HCT116 (cell line): ENCODE measurements around the gene FTSJ1. TPM values are rescaled to one million over a fixed set of nuclear protein-coding genes. Genes with fewer than 3 reads are reported as not detected.

Experiments used
- ATAC-seq: fragments of 200-7000 bp; cut with Tn5 transposase; 2 replicates; pipeline ENCODE4 v1.9.1; 2020; ENCODE audit warnings: mild to moderate bottlenecking, moderate library complexity
- BruUV-seq: library from RNA; stranded (reverse); fragments of 400-500 nt; replicated peaks from 2 replicates; lab custom pipeline; 2021; lab: Mats Ljungman, UMichigan
- CTCF ChIA-PET: fragments of 300-600 bp; sonication (Branson Sonifier 250); formaldehyde crosslinking; loops from one replicate; lab custom pipeline; 2021; ENCODE audit warnings: antibody characterized with exemption; lab: Charles Lee
- POLR2A ChIA-PET: fragments of 300-600, 350-600 bp; sonication (Branson Sonifier 250); formaldehyde crosslinking; loops from one replicate; lab custom pipeline; 2021; ENCODE audit warnings: antibody characterized with exemption; lab: Charles Lee
- RAD21 ChIA-PET, 2 experiments: fragments of 300-600 bp; sonication (Branson Sonifier 250); formaldehyde crosslinking; loops; one replicate each; lab custom pipeline; 2023; ENCODE audit warnings: low total read pairs in 2 of 2; ENCODE audit not compliant: uncharacterized antibody in 2 of 2, unreplicated experiment in 2 of 2, low non-redundant PET in 1 of 2; lab: Charles Lee
- DNase-seq: peaks from one replicate; pipeline ENCODE4 v3.0.0-alpha.2; 2010; ENCODE audit warnings: low read depth, low spot score
- H2AFZ ChIP-seq: fragments of 200-600 bp; shearing (Covaris generic), sonication (generic); 2 replicates; pipeline ENCODE4 v1.6.1; 2017; ENCODE audit warnings: low read depth, mixed run types, mixed read lengths, antibody characterized with exemption, low read length; ENCODE audit not compliant: poor library complexity, severe bottlenecking
- H3K27ac ChIP-seq: 2 replicates; pipeline ENCODE4 v1.5.1; 2012; ENCODE audit warnings: low read depth, low read length
- H3K27me3 ChIP-seq: fragments of 200-600 bp; sonication (generic); 2 replicates; pipeline ENCODE4 v1.6.1; 2016; ENCODE audit warnings: mixed run types, low read length, mixed read lengths; ENCODE audit not compliant: insufficient read depth
- H3K36me3 ChIP-seq, 2 experiments: fragments of 200-500 bp in 1 of 2; fragments of 200-600 bp in 1 of 2; sonication (Bioruptor generic) in 1 of 2; sonication (generic) in 1 of 2; 2 replicates each; pipeline versions ENCODE4 v1.5.1 to v1.6.1; 2014 to 2016; ENCODE audit warnings: low read length in 2 of 2, inconsistent platforms in 1 of 2, mixed read lengths in 1 of 2, mixed run types in 1 of 2; ENCODE audit not compliant: insufficient read depth in 2 of 2, control insufficient read depth in 1 of 2
- H3K4me1 ChIP-seq, 2 experiments: fragments of 200-600 bp in 1 of 2; sonication (generic) in 1 of 2; 2 replicates each; pipeline versions ENCODE4 v1.5.1 to v1.6.1; 2012 to 2017; ENCODE audit warnings: low read length in 2 of 2, inconsistent platforms in 1 of 2, mild to moderate bottlenecking in 1 of 2, mixed read lengths in 1 of 2, mixed run types in 1 of 2, moderate library complexity in 1 of 2; ENCODE audit not compliant: insufficient read depth in 2 of 2, control insufficient read depth in 1 of 2
- H3K4me2 ChIP-seq: fragments of 200-600 bp; sonication (generic); 2 replicates; pipeline ENCODE4 v1.6.1; 2017; ENCODE audit warnings: mixed run types, low read length, mixed read lengths
- H3K4me3 ChIP-seq, 2 experiments: fragments of 200-600 bp in 1 of 2; sonication (generic) in 1 of 2; replicated peaks in 1 of 2; 2 replicates each; pipeline ENCODE4 v1.5.1; 2011 to 2016; ENCODE audit warnings: low read length in 2 of 2, control low read depth in 1 of 2, low read depth in 1 of 2, mild to moderate bottlenecking in 1 of 2, mixed read lengths in 1 of 2, mixed run types in 1 of 2
- H3K79me2 ChIP-seq: fragments of 200-600 bp; sonication (generic); 2 replicates; pipeline ENCODE4 v1.6.1; 2017; ENCODE audit warnings: mild to moderate bottlenecking, mixed run types, low read length, moderate library complexity, mixed read lengths; ENCODE audit not compliant: insufficient read depth
- H3K9ac ChIP-seq: fragments of 200-600 bp; sonication (generic); 2 replicates; pipeline ENCODE4 v1.6.1; 2016; ENCODE audit warnings: low read length, mixed read lengths
- H3K9me2 ChIP-seq: fragments of 200-600 bp; sonication (generic), shearing (Covaris generic); 2 replicates; pipeline ENCODE4 v1.6.1; 2017; ENCODE audit warnings: mixed run types, mild to moderate bottlenecking, moderate library complexity; ENCODE audit not compliant: insufficient read depth
- H3K9me3 ChIP-seq, 2 experiments: fragments of 200-500 bp in 1 of 2; fragments of 200-600 bp in 1 of 2; sonication (Bioruptor generic) in 1 of 2; sonication (generic) in 1 of 2; 2 replicates each; pipeline ENCODE4 v1.6.1; 2014 to 2017; ENCODE audit warnings: low read length in 2 of 2, mixed read lengths in 2 of 2, inconsistent platforms in 1 of 2, low read depth in 1 of 2, mild to moderate bottlenecking in 1 of 2, mixed run types in 1 of 2, moderate library complexity in 1 of 2; ENCODE audit not compliant: control insufficient read depth in 1 of 2, insufficient read depth in 1 of 2
- H4K20me1 ChIP-seq: fragments of 200-600 bp; sonication (generic), shearing (Covaris generic); 2 replicates; pipeline ENCODE4 v1.6.1; 2017; ENCODE audit warnings: mixed run types, mild to moderate bottlenecking, moderate library complexity; ENCODE audit not compliant: insufficient read depth
- CTCF ChIP-seq, 3 experiments: fragments of 200-600 bp in 1 of 3; sonication (generic) in 1 of 3; IDR thresholded peaks in 2 of 3; conservative IDR thresholded peaks in 1 of 3; 2 replicates each; pipeline ENCODE4 v1.5.1; 2012 to 2017; ENCODE audit warnings: low read depth in 2 of 3, low read length in 2 of 3, antibody characterized with exemption in 1 of 3, borderline replicate concordance in 1 of 3, control low read depth in 1 of 3, mild to moderate bottlenecking in 1 of 3, mixed read lengths in 1 of 3, mixed run types in 1 of 3, moderate library complexity in 1 of 3; ENCODE audit not compliant: insufficient read depth in 1 of 3
- EGR1 ChIP-seq: IDR thresholded peaks from 2 replicates; pipeline ENCODE4 v1.6.1; 2012; ENCODE audit warnings: low read depth
- RAD21 ChIP-seq: IDR thresholded peaks from 2 replicates; pipeline ENCODE4 v1.6.1; 2012; ENCODE audit warnings: low read depth, mild to moderate bottlenecking
- REST ChIP-seq: IDR thresholded peaks from 2 replicates; pipeline ENCODE4 v1.6.1; 2012; ENCODE audit warnings: low read depth
- TCF7L2 ChIP-seq: IDR thresholded peaks from 2 replicates; pipeline ENCODE4 v1.7.0; 2011; ENCODE audit warnings: borderline replicate concordance, inconsistent platforms; ENCODE audit not compliant: insufficient read depth, insufficient read length; ENCODE audit errors: extremely low read depth
- ZNF274 ChIP-seq: fragments of 200-500 bp; sonication (Bioruptor generic); IDR thresholded peaks from 2 replicates; pipeline ENCODE4 v1.6.1; 2014; ENCODE audit warnings: mild to moderate bottlenecking, low read depth, low read length, inconsistent platforms
- intact Hi-C: fragments of 100-400 bp; cut with micrococcal nuclease; formaldehyde crosslinking; loops from 2 replicates; pipeline ENCODE4 v1.10.0; 2022
- total RNA-seq: library from RNA; stranded (reverse); gene quantifications from one replicate; pipeline ENCODE4 v1.2.1, GENCODE V29; 2021; ENCODE audit not compliant: unreplicated experiment

Gene FTSJ1
- total RNA-seq, 1 experiment from 2014 or later = 64.9 TPM

- H3K27me3 ChIP-seq = no peaks in the 10 kb centered on the region
- H2AFZ ChIP-seq = no peak overlapping the region
- no peak overlapping the region for H3K9ac ChIP-seq
- no peaks in the 10 kb centered on the region for H3K4me1 ChIP-seq
- TF ChIP-seq TCF7L2 = no peak
- TF ChIP-seq REST = no peak
- TF ChIP-seq RAD21 = no peak
- no peak for TF ChIP-seq ZNF274
- no peak for TF ChIP-seq EGR1
- TF ChIP-seq CTCF (IDR thresholded peaks at IDR 0.05 in 2 of 3, conservative IDR thresholded peaks at IDR 0.05 in 1 of 3; ENCODE audit: borderline replicate concordance in 1 of 3, insufficient read depth in 1 of 3, low read depth in 2 of 3, low read length in 2 of 3) = no peak
- no peak overlapping the region for H3K4me2 ChIP-seq
- no TSS peak for BruUV-seq
- RAD21 ChIA-PET = no interaction called here
- H4K20me1 ChIP-seq = no peaks in the 10 kb centered on the region
- no peaks in the 10 kb centered on the region for H3K36me3 ChIP-seq
- no peaks in the 10 kb centered on the region for H3K79me2 ChIP-seq
- CTCF ChIA-PET = no interaction called here
- no peaks in the 10 kb centered on the region for H3K9me2 ChIP-seq
- no peak overlapping the region for H3K27ac ChIP-seq
- intact Hi-C loops = no loop called here
- H3K9me3 ChIP-seq = no peaks in the 10 kb centered on the region
- DNase-seq (no peak), ATAC-seq (no peak)
- POLR2A ChIA-PET = no interaction called here
- H3K4me3 ChIP-seq = no peak overlapping the region
Measured at GRCh38 chrX:48458711-48459110, 17.3 kb upstream of the FTSJ1 start.
